NCI-H345 treated with DMSO at 0.1 percent for 48 hours (cell line): ENCODE measurements around the gene LRCH1.

Source experiments
- DNase-seq: peaks from one replicate; lab custom pipeline; 2025; ENCODE audit not compliant: unreplicated experiment; lab: John Stamatoyannopoulos, UW

The LRCH1 gene

DNA sequence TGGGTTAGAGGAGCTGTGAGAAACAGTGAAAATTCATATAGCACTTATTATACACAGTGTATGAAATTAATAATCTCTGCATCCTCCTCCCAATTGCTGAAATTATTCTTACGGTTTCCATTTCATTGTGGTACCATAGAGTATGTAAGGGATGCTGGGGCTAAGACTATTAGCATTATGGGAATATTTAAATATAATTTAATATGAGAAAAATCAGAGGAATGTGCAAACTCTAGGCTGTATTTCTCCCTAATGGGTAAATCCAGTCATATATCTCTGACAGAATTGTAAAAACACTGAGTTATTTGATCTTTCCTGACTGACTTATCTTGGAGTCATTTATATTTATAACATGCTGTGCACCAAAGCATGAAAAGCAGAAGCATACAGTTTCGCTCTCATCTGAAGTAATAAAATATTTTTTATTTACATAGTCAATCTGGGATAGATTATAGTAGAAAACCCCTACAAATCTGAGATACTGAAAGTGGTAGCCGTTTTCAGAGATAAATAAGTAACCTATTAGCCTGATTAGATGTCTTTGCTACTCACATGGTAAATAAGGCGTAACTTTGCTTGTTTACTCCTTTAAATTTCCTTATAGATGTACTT lies 34.9 kb downstream of the LRCH1 start:
- no peak for DNase-seq

DNA sequence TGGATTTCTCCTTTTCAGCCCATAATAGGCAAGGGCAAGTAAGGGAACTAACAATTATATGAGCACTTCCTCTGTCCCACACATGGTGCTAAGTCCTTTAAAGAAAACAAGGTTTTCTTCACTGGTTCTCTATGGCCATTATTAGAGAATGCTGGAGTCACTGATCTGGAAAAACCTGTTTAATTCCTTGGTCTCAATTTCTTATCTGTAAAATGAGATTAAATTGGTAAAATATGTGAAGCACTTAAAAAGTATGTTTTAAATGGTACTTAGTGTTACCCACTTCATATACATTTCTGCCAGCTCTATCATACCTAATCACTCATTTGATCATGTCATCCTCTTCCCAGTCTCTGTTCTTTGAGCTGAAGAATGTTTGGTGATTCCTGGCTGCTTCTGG lies 39.4 kb downstream of the LRCH1 start:
- no peak for DNase-seq

DNA sequence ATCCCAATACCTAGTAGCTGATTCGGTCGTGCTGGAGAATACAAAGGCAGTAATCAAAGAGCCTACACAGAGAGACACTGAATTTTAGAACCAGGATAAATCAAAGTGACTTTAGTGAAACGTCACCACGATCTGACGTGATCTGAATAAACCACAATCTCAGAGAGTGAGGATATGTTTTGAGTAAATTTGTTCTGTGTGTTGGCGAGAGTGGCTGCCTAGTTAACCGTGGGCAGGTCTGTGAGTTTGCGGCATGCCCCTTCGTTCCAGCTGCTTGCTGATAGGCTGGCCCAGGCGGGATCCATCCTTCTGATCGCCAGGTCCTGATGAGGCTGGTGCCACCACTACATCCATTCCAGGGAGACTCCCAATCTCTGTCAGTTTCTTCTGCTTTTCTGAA lies 40.4 kb downstream of the LRCH1 start:
- no peak for DNase-seq

DNA sequence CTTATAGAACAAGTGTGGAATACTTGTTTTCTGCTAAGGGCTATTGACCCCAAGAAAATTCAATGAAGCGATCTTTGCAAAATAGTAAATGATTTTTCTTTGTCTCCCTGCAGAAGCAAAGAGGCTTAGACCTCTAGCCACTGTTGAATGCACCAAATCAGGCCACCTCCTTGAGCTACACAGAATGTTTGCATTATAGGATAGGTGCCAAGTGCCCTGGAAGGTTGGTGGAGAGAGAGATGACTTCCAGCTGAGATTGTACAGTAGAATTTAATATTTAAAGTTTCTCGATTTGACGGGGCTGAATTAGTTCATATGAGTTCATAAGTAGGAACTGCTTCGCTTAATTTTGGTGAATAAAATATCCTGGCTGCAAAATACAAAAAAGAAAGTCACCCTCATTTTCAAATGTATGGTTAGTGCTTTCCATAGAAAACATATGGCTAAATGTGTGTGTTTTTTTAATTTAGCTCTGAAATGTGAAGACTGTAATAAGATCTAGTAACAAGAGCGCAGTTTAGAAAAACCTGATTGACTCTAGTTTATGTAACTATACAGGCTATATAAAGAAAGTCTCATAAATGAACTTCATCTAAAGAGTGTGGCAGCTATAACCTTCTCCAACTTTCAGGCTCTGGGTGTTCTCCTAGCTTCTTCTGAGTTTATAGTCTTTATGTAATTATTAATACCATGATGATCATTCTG lies 41.6 kb downstream of the LRCH1 start:
- no peak for DNase-seq

DNA sequence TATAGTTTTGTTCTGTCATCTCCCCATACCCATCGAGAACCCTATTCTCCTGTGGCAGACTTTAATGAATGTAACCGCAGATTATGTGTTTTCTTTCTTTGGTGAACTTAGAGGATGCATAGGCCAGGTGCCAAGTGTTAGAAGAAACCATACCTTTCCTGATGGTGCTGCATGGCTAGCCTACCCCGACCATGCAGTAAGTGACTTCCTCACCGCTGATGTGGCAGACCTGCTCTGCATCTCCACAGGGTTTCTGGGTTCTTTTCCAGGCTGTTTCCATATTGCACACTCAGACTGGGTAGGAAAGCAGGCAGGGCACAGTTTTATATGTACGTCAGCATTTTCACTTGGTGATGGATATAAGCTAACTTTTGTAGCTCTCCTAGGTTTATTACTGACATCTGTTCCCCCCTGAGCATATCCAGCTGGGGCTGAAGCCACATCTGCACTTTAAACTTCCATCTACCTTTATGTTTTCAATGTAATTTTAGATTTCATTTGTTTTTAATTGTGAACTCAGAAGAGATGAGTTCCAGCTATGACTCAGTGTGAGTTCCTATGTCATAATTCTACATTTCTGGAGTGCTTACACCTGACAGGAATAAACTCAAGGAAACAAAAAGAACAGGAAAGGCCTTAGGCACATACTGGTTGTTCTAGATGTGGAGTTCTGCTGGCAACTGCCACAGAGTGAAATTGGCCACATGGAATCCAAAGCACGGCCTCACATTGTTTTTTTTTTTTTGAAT lies 42.3 kb downstream of the LRCH1 start:
- DNase-seq, result no peak

DNA sequence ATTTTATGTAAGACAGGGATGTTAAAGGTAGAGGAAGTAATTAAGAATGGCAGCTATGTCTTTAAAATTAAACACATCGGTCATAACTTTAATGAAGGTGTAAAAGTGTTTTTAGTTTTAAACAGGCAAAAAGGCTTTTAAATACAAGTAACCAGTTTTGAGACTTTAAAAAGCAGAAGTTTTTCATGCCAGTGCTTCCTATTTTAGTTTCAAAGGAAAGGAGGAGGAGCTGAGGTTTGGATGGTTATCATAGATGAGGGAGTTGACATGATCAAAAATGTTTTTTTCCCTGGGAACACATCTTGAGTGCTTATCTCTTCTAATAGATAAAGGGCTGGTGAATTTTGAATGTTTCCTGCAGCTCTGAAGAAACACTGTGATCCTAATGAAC lies 42.9 kb downstream of the LRCH1 start:
- no peak for DNase-seq

DNA sequence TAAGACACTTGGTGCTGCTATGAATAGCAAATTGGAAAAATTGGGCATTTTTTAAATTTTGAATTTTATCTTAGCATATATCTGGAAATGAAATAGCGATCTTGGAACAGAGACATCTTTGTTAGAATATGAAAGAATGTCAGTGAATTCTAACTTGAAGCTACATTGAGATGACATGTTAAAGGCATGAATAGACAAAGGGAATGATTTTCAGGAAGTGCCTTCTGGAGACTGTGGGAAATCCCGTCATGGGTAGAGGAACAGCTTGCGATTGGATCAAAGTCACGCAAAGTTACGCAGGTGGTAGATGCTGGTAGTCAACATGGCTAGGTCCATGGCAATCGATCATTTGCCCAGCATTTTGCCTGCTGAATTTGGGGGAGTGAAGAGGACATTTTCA lies 43.5 kb downstream of the LRCH1 start:
- no peak for DNase-seq

DNA sequence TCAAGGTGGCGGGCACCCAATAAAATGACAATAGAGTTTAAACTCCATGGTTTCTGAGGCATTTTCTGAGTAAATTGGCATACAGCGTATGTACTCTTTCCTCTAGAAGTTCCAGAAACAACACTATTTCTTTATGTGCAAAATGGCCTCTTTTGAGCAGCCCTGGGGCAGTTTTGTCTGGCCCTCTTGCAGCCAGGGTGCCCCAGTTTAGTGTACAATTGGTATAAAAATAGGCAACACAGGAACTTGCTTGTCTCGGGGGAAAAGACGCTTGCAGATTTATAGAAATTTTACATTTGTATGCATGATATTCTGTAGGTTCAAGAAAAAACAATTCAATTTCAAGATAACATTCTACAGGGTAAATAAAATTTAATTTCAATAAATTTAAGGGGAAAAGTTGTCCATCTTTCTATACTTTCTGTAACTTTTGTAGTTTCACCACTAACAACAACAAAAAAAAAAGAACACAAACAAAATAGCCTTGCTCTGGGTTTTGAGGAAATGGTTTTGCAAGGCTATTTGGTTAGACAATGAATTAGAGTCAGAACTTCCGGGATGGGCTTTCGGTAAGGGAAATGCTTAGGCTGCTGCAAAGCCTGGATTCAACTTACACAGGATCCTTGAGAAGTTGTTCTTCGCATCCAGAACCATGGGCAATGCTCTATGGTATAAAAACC lies 45.3 kb downstream of the LRCH1 start:
- no peak for DNase-seq

DNA sequence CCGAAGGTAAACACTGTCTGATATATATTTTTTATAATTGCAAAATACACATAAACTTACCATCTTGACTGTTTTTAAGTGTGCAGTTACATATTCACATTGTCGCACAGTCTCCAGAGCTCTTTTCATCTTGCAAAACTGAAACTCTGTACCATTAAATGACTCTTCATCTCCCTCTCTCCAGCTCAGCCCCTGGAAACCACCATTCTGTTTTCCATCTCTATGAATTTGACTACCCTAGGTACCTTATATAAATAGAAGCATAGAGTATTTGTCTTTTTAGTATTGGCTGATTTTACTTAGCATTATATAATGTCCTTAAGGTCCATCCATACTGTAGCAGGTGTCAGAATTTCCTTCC lies 45.8 kb downstream of the LRCH1 start:
- no peak for DNase-seq

DNA sequence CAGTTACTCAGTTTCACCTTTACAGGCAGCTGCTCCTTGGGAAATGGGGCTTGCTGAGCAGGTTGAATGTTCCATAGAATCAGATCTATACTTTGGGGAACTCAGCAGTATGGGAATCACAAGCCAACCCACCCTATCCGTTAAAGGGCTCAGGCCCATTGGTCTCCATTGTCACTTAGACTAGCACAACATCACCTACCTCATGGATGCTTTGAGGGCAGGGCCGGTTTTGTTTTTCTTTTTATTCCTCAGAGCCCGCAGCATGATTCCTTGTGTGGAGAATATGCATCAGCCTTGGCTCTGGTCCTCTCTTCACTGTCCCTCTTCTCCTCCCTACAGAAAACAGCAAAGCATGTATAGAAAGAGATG lies 48.0 kb downstream of the LRCH1 start:
- no peak for DNase-seq

DNA sequence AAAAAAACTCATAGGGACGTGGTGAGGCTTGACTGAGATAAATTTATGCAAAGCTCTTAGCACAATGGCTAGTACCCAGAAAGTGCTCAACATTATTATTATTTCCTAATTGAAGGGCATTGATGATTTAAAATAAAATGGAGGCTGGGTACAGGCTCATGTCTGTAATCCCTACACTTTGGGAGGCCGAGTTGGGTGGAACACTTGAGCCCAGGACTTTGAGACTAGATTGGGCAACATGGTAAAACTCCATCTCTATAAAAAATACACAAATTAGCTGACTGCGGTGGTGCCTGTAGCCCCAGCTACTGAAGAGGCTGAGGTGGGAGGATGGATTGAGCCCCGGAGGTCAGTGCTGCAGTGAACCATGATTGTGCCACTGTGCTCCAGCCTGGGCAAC lies 49.6 kb downstream of the LRCH1 start:
- DNase-seq, result no peak

DNA sequence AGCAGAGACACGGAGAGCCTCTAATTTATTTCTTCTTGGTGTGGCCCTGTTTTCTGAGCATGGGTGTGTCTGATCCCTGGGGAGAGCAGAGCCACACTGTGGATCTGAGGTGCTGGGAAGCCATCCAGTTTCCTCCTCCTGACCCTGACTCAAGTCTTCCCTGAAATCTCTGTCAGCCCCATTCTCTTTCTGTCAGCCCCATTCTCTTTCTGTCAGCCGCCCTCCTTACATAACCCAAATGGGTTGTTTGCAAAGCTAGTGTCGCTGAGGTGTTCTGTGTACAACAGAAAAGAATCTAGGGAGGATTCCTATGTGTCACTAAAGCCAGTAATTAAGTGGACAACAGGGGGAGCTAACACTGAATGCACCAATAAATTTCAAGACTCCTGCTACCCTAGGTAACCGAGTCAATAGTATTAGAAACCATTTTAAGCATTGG lies 50.2 kb downstream of the LRCH1 start:
- DNase-seq, result no peak

DNA sequence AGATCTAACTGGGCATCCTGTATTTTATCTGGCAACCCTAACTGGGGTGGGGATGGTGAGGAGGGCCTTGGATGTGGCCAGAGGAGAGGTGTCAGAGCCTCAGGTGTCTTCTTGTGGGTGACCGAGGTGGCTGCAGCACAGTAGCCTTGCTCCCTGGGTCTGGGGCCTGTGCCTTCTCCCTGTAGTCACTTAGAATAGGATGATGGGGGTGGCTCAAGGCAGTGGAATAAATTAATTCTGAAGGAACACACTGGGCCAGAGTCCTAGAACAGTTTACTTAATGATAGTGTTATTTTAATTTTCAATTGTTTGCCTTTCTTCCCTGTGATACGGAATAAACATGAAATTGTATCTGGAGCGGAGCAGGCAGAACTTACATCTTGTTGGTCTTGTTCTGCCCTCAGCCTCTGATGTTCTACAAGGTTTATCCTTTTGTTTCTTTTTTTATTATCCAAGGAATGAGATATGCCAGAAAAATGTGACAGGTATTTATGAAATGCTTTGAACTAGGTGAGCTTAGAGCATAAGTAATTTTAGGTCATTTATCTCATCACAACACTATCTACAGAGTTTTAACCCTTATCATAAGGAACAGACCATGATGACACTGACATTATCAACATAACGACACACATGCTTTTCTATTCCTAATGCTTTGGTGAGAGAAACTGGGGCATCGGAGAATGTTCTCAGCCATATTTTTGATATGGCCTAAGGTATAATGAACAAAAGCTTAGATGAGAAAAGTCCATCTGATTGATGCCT lies 51.4 kb downstream of the LRCH1 start:
- DNase-seq, result no peak

DNA sequence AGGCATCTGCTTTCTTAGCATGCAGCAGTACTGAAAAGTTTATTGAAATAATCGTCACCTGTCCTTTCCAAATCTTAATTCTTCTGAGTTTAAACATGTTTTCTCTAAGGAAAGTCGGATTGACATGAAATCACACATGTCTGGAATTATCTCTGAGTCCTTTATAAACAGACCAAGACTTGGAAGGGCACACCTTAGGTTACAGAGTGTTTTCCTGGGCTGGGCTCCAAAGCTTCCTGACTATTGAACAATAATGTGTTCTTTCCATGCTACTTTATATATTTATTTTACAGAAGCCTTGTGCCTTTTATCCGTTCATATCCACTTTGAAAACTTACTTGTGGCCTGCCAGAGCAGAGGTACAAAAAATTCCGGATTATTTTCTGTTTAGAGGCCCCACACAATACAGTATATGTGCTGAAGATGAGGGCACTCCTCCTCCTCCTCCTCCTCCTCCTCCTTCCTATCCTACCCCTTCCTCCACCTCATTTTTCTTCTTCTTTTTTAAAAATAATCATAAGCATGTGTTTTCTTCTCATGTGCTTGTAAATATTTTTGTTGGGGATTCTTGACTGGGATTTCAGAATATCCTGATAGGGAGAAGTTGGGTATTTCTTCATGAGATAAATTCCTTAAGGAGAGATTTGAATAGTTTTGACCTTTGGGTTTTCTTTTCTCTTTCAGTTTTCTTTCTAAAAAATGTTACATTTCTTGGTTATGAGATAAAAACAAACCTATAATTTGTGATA lies 52.3 kb downstream of the LRCH1 start:
- no peak for DNase-seq

DNA sequence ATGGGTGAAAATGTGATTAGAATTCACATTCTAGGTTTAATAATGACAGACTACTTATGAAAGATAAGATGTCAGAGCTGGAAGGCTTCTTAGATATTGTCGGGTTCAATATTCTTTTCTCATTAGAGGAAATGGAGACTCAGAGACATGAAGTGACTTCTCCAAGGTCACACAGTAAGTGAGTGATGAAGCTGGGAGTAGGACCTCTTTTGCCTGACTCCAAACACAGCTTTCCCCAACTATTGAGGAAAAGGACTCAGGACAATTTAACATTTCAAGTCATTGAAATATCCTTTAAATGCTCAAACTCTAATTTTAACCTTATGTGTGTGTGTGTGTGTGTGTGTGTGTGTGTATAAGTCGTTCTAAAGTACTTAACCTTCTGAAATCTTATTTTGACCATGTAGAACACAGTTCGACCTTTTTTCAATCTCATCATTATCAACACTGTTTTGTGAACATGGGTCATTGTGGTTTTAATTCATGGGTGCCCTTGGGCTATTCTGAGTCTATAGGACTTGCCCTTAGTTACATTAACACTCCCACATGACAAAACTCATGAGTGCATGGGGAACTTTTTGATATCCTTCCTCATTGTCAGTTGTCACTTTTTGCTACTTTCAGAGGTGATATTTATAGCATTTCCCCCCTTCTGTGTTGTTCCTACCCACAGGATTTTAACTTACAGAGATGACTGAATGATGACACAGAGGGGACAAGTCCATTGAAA lies 53.0 kb downstream of the LRCH1 start:
- DNase-seq, result no peak

DNA sequence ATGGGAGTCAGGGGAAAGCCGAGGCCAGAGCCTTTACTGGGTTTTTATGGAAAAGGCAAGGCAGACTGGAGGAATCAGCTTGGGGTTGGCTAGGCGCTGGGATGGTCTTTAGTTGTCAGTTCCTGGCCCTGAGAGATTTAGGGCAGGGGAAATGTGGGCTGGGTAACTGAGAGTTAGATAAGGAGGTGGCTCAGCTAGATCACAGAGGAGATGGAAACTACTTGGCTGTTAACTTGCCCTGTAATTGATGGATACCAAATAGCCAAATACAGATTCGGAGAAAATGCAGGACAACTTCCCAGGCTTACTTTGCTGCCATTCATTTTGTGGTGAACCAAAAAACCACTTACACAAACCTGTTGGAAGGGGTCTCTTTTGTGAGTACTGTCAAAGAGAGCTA lies 54.0 kb downstream of the LRCH1 start:
- no peak for DNase-seq

DNA sequence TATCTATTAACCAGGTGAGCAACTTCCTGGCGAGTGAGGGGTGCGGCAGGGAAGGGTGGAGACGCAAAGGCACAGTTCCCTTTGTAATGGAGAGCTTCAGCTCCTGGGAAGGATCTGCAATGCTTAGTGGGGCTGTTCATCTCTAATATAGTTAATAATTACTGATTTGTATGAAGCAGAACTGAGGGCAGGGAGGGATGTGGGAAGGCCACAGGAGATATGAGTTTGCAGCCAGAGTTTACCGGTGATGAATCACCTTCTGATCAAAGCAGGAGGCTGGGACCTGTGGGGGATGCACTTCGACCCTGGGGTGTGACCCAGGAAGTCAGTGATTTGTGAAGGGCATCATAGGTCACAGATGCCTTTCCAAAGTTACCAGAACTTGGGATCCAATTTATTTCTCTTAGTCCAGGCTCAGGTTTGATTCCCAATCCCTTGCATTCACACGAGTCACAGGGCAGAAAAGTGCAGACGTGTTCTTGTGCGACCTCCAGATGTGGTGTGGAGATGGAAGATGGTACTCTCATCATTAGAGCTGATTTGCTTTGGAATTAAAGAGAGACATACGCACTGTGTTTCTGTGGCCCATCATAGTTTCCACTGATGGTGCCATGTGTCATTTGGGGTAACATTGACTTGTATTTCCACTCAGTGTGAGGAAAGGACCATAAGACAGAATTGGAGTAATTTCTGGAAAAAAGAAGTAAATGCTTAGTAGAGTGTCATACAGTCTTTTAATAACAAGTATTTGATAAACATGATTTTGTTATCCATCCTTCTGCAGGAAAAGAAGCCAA lies 55.0 kb downstream of the LRCH1 start:
- no peak for DNase-seq

DNA sequence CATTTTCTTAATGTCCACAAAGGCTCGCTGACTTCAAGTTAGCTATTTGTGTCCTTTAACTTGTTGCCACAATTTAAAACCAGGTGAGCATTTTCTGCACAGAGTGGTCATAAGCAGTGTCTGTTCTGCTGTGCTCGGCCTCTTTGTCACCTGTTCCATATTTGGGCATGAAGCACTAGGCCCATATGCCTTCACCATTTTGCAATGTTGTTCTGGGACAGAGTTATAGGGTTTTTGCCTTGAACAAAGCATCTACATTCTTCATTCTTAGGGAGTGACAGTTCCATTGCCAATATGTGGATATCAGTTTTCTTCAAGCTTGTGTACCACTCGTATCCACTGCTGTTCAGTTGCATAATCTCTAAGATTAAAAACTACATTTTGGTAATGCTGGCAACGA lies 56.1 kb downstream of the LRCH1 start:
- DNase-seq, result no peak

DNA sequence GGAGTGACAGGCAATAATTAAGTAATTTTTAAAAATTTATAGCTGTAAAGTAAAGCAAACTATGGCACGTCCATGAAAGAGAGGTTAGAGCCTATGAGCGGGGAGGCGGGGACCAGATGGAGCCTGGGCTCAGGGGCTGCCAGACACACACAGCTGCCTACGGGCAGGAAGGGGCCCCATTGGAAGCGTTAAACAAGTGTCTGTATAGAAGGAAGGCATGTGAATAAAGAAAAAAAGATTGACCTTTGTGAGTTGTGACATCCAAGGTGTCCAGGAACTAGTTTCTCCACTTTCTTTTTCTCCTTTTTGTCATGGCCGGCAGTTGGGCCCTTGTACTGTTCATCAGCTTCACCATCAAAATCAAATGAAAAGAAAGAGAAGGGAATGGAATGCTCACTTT lies 56.8 kb downstream of the LRCH1 start:
- DNase-seq, result no peak
